ENCODE data around the gene FHIT.

Gene FHIT

DNA sequence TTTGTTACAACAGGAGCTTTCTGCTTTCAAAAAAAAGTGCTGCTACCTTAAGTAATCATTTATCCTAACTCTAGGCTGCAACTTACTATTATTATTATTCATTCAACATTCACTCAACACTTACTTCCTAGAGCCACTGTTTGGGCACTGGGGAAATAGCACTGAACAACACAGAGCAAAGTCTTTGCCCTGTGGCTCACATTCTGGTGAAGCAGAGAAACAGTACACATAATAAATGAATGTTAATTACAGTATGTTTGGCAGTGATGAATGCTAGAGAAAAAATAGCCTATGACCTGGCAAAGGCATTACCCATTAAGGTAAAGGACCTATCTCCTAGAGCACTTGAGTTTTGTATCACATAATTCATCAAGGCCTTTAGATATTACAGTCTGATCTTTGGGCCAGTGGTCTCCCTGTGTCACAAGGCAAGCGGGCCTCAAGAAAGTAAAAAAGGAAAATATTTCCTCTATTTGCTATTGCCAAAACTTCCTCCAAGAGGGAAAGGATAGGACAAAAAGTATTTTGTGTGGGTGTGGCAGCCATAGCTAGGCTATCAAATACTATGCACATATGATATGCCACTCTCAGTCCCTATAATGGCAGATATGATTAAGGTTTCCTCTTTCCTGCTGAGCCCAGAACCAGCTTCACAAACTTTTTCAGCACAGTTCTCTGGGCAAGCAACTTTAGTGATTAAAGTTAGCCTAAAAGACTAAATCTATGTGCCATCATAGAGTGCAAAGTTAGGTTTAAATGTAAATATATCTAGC, 142.8 kb downstream of the FHIT start:
- TF ChIP-seq, protein P1, sequence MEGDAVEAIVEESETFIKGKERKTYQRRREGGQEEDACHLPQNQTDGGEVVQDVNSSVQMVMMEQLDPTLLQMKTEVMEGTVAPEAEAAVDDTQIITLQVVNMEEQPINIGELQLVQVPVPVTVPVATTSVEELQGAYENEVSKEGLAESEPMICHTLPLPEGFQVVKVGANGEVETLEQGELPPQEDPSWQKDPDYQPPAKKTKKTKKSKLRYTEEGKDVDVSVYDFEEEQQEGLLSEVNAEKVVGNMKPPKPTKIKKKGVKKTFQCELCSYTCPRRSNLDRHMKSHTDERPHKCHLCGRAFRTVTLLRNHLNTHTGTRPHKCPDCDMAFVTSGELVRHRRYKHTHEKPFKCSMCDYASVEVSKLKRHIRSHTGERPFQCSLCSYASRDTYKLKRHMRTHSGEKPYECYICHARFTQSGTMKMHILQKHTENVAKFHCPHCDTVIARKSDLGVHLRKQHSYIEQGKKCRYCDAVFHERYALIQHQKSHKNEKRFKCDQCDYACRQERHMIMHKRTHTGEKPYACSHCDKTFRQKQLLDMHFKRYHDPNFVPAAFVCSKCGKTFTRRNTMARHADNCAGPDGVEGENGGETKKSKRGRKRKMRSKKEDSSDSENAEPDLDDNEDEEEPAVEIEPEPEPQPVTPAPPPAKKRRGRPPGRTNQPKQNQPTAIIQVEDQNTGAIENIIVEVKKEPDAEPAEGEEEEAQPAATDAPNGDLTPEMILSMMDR (IDR thresholded peaks at IDR 0.05; ENCODE audit: insufficient read depth, missing control alignments): no peak
- no peak for DNase-seq (ENCODE audit: insufficient read length, low spot score)
- no peak for FAIRE-seq

- no peak for FAIRE-seq
- DNase-seq (ENCODE audit: insufficient read length, low spot score): no peak
- TF ChIP-seq, protein P1 (IDR thresholded peaks at IDR 0.05; ENCODE audit: insufficient read depth, missing control alignments): no peak
Measured at GRCh38 chr3:61094608-61095007, 156.6 kb downstream of the FHIT start.

- no peak for FAIRE-seq
- TF ChIP-seq, protein P1 (IDR thresholded peaks at IDR 0.05; ENCODE audit: insufficient read depth, missing control alignments): no peak
- DNase-seq (ENCODE audit: insufficient read length, low spot score): no peak
Measured at GRCh38 chr3:61093364-61093763, 157.9 kb downstream of the FHIT start.

DNA sequence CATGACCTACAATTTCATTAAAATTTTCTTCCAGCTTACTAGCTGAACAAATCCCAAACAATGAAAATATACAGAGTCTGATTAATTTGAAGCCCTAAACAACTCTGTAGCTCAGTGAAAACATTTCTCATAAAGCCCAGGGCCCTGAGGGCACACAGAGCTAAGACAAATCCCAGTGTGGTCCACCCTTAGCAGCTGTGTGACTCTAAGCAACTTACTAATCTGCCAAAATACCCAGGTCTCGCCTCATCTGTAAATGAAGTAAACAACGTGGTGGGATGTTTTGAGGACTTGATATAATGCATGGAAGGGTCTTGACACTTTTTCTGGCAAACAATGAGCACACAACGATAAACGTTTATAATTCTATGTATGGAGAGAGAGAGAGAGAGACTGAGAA, 158.4 kb downstream of the FHIT start:
- FAIRE-seq (no peak), DNase-seq (ENCODE audit: insufficient read length, low spot score) (no peak)
- TF ChIP-seq, protein P1 (IDR thresholded peaks at IDR 0.05; ENCODE audit: insufficient read depth, missing control alignments): no peak

GRCh38 chr3:61090389-61091169, 160.7 kb downstream of the FHIT start:
- FAIRE-seq (no peak), DNase-seq (ENCODE audit: insufficient read length, low spot score) (no peak)
- TF ChIP-seq, protein P1 (IDR thresholded peaks at IDR 0.05; ENCODE audit: insufficient read depth, missing control alignments): no peak

DNA sequence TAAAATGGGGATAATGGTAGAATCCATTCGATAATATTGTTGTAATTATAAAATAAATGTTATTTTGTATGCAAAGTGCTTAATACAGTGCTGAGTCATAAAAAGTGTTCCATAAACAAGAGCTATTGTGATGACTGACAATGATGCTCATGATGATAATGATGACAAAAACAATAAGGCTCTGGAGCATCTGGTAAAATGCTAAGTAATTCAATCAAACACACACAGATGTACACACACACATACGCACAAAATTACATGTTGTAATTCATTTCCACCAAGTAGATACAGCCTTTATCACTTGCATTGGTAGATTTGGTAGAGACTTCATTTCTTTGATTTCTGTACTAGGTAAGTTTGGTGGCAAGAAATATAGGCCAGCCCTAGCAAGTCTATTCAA, 163.8 kb downstream of the FHIT start:
- peak; percentile 6 for FAIRE-seq
- TF ChIP-seq, protein P1 (IDR thresholded peaks at IDR 0.05; ENCODE audit: insufficient read depth, missing control alignments): no peak
- DNase-seq (ENCODE audit: insufficient read length, low spot score): no peak

DNA sequence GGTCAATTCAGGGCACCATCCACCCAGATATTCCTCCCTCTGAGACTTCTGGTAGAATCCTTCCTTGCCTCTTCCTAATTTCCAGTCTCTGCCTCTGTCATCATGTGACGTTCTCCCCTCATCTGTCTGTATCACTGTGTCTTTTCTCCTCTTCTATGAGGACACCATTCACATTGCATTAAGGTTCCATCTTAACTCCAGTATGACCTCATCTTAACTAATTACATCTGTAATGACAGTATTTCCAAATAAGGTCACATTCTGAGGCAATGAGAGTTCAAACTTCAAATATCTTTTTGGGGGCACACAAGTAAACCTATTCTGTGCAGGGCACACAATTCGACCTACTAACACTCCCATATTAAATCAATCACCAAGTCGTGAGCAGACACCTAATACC, 169.7 kb downstream of the FHIT start:
- DNase-seq (ENCODE audit: insufficient read length, low spot score): no peak
- no peak for FAIRE-seq
- TF ChIP-seq, protein P1 (IDR thresholded peaks at IDR 0.05; ENCODE audit: insufficient read depth, missing control alignments): no peak

All from D721Med (cell line).